ENCODE data around the gene CNST. TPM values are rescaled to one million over a fixed set of nuclear protein-coding genes. Genes with fewer than 3 reads are reported as not detected.

Gene CNST
- total and polyA plus RNA-seq, 9 of the 15 experiments (the other 6 are each of a cell fraction or from before 2014, with no cell fraction given) = 17.0 to 55.3 (median 30.8) TPM

GRCh38 chr1:246577720-246578106, 11.5 kb downstream of the CNST start (continued):
- TF ChIP-seq ATF6 (CRISPR knock-in tag; IDR thresholded peaks at IDR 0.05) = no peak
- TF ChIP-seq CBFA2T3 (IDR thresholded peaks at IDR 0.05) = peak; percentile 92
- peak; percentile 61; the same call in 1 of the 2 replicates for TF ChIP-seq ZNF395 (CRISPR knock-in tag; IDR thresholded peaks at IDR 0.05)
- TF ChIP-seq ZNF561 (CRISPR knock-in tag; conservative IDR thresholded peaks at IDR 0.05) = no peak
- peak; percentile 84 for TF ChIP-seq RNF2 (IDR thresholded peaks at IDR 0.05)
- TF ChIP-seq ZNF696 (CRISPR knock-in tag; conservative IDR thresholded peaks at IDR 0.05) = no peak
- TF ChIP-seq NR2C2 (CRISPR knock-in tag; IDR thresholded peaks at IDR 0.05) = no peak
- peak; percentile 42; the same call in 1 of the 2 replicates for TF ChIP-seq NR2C2 (tag; IDR thresholded peaks at IDR 0.05)
- TF ChIP-seq NFIC (IDR thresholded peaks at IDR 0.05) = peak; percentile 29
- no peak for TF ChIP-seq HMGXB4 (CRISPR knock-in tag; IDR thresholded peaks at IDR 0.05)
- TF ChIP-seq MBD2 (IDR thresholded peaks at IDR 0.05; ENCODE audit: borderline replicate concordance, low read depth) = 0 out of 2 replicates have a peak, but pooled peaks have one; percentile 42
- TF ChIP-seq FOXM1 (IDR thresholded peaks at IDR 0.05; ENCODE audit: low read depth) = peak; percentile 71; the same call in 1 of the 2 replicates
- TF ChIP-seq FOXM1 (CRISPR knock-in tag; IDR thresholded peaks at IDR 0.05; ENCODE audit: low read depth) = no peak
- peak; percentile 93 for TF ChIP-seq TCF3 (CRISPR knock-in tag; IDR thresholded peaks at IDR 0.05)
- no peak for TF ChIP-seq ZNF407 (IDR thresholded peaks at IDR 0.05; ENCODE audit: low read depth)
- TF ChIP-seq FOSL1 (tag; conservative IDR thresholded peaks at IDR 0.05) = peak; percentile 73
- TF ChIP-seq CBFB (CRISPR knock-in tag; IDR thresholded peaks at IDR 0.05) = no peak

Measured in K562 (cell line).